CD14-positive monocyte (primary cell): Measurements from ENCODE around the gene TXNRD1. TPM values are rescaled to one million over a fixed set of nuclear protein-coding genes. Genes with fewer than 3 reads are reported as not detected.

Experiments used
- DNase-seq, 3 donors: peaks; one replicate each; pipeline ENCODE4 v3.0.0-alpha.2; 2011 to 2022
- H2AFZ ChIP-seq: 2 replicates; pipeline ENCODE4 v1.6.0; 2012; ENCODE audit warnings: mild to moderate bottlenecking, low read depth, low read length, inconsistent platforms; ENCODE audit not compliant: insufficient read depth, poor library complexity, severe bottlenecking
- H3K27ac ChIP-seq, 2 donors: 1 replicate in 1 of 2; 2 replicates in 1 of 2; pipeline ENCODE4 v1.5.1; 2012 to 2013; ENCODE audit warnings: low read length in 2 of 2, control low read depth in 1 of 2, inconsistent platforms in 1 of 2, low read depth in 1 of 2, mild to moderate bottlenecking in 1 of 2
- H3K27me3 ChIP-seq, 2 donors: one replicate each; pipeline versions ENCODE4 v1.6.0 to v1.6.1; 2011 to 2013; ENCODE audit warnings: low read length in 2 of 2; ENCODE audit not compliant: control insufficient read depth in 2 of 2, insufficient read depth in 2 of 2
- H3K36me3 ChIP-seq, 2 donors: replicated peaks in 1 of 2; 1 replicate in 1 of 2; 2 replicates in 1 of 2; pipeline versions ENCODE4 v1.5.1 to v1.6.1; 2012 to 2013; ENCODE audit warnings: low read length in 2 of 2, control low read depth in 1 of 2, inconsistent platforms in 1 of 2, mild to moderate bottlenecking in 1 of 2; ENCODE audit not compliant: insufficient read depth in 2 of 2, control insufficient read depth in 1 of 2
- H3K4me1 ChIP-seq, 2 donors: 1 replicate in 1 of 2; 2 replicates in 1 of 2; pipeline versions ENCODE4 v1.5.1 to v1.6.1; 2012 to 2013; ENCODE audit warnings: low read length in 2 of 2, control low read depth in 1 of 2, inconsistent platforms in 1 of 2, mild to moderate bottlenecking in 1 of 2, moderate library complexity in 1 of 2; ENCODE audit not compliant: insufficient read depth in 2 of 2, control insufficient read depth in 1 of 2
- H3K4me2 ChIP-seq: replicated peaks from 2 replicates; pipeline ENCODE3; 2012; ENCODE audit warnings: low read length, moderate library complexity, mild to moderate bottlenecking; ENCODE audit not compliant: poor library complexity, severe bottlenecking; ENCODE audit errors: extremely low read depth
- H3K4me3 ChIP-seq, 3 experiments: fragments of 200-600 bp in 1 of 3; sonication (generic) in 1 of 3; replicated peaks in 1 of 3; 1 replicate in 2 of 3; 2 replicates in 1 of 3; pipeline ENCODE4 v1.5.1; 2011 to 2013; ENCODE audit warnings: low read length in 3 of 3, mild to moderate bottlenecking in 3 of 3, control low read depth in 2 of 3, low read depth in 2 of 3, inconsistent platforms in 1 of 3, moderate library complexity in 1 of 3
- H3K79me2 ChIP-seq: 2 replicates; pipeline ENCODE4 v1.6.0; 2012; ENCODE audit warnings: mild to moderate bottlenecking, control low read depth, inconsistent platforms, low read length, moderate library complexity; ENCODE audit not compliant: insufficient read depth
- H3K9ac ChIP-seq: 2 replicates; pipeline ENCODE4 v1.6.0; 2017; ENCODE audit warnings: low read length, mild to moderate bottlenecking; ENCODE audit not compliant: insufficient read depth, poor library complexity, severe bottlenecking
- H3K9me3 ChIP-seq, 2 donors: replicated peaks in 1 of 2; 1 replicate in 1 of 2; 2 replicates in 1 of 2; pipeline versions ENCODE4 v1.5.1 to v1.6.1; 2012 to 2013; ENCODE audit warnings: low read length in 2 of 2, control low read depth in 1 of 2; ENCODE audit not compliant: control insufficient read depth in 1 of 2, insufficient read depth in 1 of 2
- H4K20me1 ChIP-seq: 2 replicates; pipeline ENCODE4 v1.6.0; 2012; ENCODE audit warnings: mild to moderate bottlenecking, low read length, control low read depth, moderate library complexity; ENCODE audit not compliant: insufficient read depth
- H3K27ac Mint-ChIP-seq, 7 donors: one replicate each; pipeline ENCODE4 v1.8.0; 2020; ENCODE audit warnings: mild to moderate bottlenecking in 7 of 7, mixed read lengths in 7 of 7, moderate library complexity in 6 of 7, inconsistent platforms in 2 of 7
- H3K27me3 Mint-ChIP-seq, 3 donors: one replicate each; pipeline ENCODE4 v1.8.0; 2021 to 2022; ENCODE audit warnings: low read depth in 3 of 3, mild to moderate bottlenecking in 3 of 3, mixed read lengths in 3 of 3, moderate library complexity in 3 of 3, inconsistent platforms in 1 of 3
- H3K36me3 Mint-ChIP-seq, 2 donors: one replicate each; pipeline ENCODE4 v1.8.0; 2020; ENCODE audit warnings: mixed read lengths in 2 of 2, inconsistent platforms in 1 of 2, mild to moderate bottlenecking in 1 of 2
- H3K4me1 Mint-ChIP-seq: one replicate; pipeline ENCODE4 v1.8.0; 2020; ENCODE audit warnings: mild to moderate bottlenecking, mixed read lengths
- H3K4me3 Mint-ChIP-seq, 2 donors: one replicate each; pipeline ENCODE4 v1.8.0; 2020; ENCODE audit warnings: mild to moderate bottlenecking in 2 of 2, mixed read lengths in 2 of 2, moderate library complexity in 1 of 2
- H3K9me3 Mint-ChIP-seq, 7 donors: one replicate each; pipeline ENCODE4 v1.8.0; 2020 to 2022; ENCODE audit warnings: mixed read lengths in 7 of 7, mild to moderate bottlenecking in 6 of 7, moderate library complexity in 6 of 7, inconsistent platforms in 2 of 7
- WGBS: methylation state at CpG from one replicate; pipeline ENCODE4 v1.1.5; 2013; ENCODE audit warnings: missing lambda C conversion rate; ENCODE audit not compliant: insufficient coverage; 5-methylcytosine and 5-hydroxymethylcytosine counted together
- intact Hi-C, 2 donors: fragments of 100-400 bp; cut with micrococcal nuclease; formaldehyde crosslinking; loops; one replicate each; pipeline versions ENCODE4 v1.15.0 to v1.15.1; 2023
- polyA plus RNA-seq, 3 donors: library from polyadenylated mRNA; depleted of rRNA in 1 of 3; unstranded in 2 of 3; stranded (reverse) in 1 of 3; fragments of 300-500 nt in 2 of 3; fragments of >200 nt in 1 of 3; fragmentation: Illumina TruSeq in 2 of 3; gene quantifications; 1 replicate in 2 of 3; 2 replicates in 1 of 3; pipeline ENCODE4 v1.2.3, GENCODE V29; 2012 to 2021
- TF ChIP-seq, protein P1 (sequence below): fragments of 200-600 bp; IDR thresholded peaks from one replicate; pipeline ENCODE4 v1.8.0; 2022; ENCODE audit warnings: antibody characterized with exemption, mild to moderate bottlenecking

The TXNRD1 gene
- polyA plus RNA-seq, 3 donors = 26.9 to 46.1 (median 29.2) TPM

DNA sequence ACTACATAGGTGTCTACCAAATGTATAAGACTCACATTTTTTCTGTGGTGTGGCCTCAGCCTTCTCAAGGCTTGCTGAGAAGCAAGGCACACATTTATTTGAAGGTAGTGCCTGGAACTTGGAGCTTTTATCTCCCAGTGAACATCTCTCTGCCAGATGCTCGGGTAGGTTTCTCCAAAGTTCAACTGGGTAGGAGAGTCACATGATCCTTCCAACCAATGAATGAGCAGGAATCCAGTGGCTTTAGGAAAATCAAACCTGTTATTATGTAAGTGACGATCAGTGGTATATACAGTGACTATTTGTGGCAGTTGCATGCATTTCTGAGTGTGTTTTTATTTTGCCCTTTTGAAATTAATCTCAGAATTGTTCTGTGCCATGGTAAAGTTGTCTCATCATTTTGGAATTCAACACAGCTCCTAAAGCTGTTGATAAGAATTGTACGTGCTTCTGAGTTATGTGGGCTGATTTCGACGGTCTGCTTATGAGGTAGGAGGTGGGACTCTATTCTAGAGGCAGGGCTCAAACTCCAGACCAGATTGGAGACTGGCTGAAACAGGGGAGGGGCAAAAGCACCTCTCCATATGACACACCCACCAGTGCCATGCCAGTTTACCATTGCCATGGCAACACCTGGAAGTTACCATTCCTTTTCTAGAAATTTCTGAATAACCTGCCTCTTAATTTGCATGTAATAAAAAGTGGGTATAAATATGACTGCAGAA is 145.6 kb downstream of the TXNRD1 start:
- Mint-ChIP-seq H3K27me3 (no peaks in the 10 kb centered on the region), H3K27ac (no peak overlapping the region), H3K9me3 (peaks cover 0 to 6% (median 2%) of the 10 kb centered on the region in 7 donors), H3K36me3 (no peaks in the 10 kb centered on the region), H3K4me1 (peaks cover 2% of the 10 kb centered on the region), H3K4me3 (no peak overlapping the region)
- no peaks in the 10 kb centered on the region for H3K79me2 ChIP-seq
- no peak overlapping the region for H3K9ac ChIP-seq
- no peaks in the 10 kb centered on the region for H3K4me1 ChIP-seq
- H3K4me2 ChIP-seq = no peak overlapping the region
- no peaks in the 10 kb centered on the region for H3K27me3 ChIP-seq
- intact Hi-C loops = no loop called here
- H4K20me1 ChIP-seq = no peaks in the 10 kb centered on the region
- peaks cover 0 to 4% of the 10 kb centered on the region in 2 donors for H3K9me3 ChIP-seq
- TF ChIP-seq, protein P1, sequence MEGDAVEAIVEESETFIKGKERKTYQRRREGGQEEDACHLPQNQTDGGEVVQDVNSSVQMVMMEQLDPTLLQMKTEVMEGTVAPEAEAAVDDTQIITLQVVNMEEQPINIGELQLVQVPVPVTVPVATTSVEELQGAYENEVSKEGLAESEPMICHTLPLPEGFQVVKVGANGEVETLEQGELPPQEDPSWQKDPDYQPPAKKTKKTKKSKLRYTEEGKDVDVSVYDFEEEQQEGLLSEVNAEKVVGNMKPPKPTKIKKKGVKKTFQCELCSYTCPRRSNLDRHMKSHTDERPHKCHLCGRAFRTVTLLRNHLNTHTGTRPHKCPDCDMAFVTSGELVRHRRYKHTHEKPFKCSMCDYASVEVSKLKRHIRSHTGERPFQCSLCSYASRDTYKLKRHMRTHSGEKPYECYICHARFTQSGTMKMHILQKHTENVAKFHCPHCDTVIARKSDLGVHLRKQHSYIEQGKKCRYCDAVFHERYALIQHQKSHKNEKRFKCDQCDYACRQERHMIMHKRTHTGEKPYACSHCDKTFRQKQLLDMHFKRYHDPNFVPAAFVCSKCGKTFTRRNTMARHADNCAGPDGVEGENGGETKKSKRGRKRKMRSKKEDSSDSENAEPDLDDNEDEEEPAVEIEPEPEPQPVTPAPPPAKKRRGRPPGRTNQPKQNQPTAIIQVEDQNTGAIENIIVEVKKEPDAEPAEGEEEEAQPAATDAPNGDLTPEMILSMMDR = no peak
- DNase-seq = no peak
- 100% methylated on average over 2 of the region's 5 CpGs for WGBS
- H3K36me3 ChIP-seq = no peaks in the 10 kb centered on the region
- H2AFZ ChIP-seq = no peak overlapping the region
- no peak overlapping the region for H3K4me3 ChIP-seq
- H3K27ac ChIP-seq = no peak overlapping the region

DNA sequence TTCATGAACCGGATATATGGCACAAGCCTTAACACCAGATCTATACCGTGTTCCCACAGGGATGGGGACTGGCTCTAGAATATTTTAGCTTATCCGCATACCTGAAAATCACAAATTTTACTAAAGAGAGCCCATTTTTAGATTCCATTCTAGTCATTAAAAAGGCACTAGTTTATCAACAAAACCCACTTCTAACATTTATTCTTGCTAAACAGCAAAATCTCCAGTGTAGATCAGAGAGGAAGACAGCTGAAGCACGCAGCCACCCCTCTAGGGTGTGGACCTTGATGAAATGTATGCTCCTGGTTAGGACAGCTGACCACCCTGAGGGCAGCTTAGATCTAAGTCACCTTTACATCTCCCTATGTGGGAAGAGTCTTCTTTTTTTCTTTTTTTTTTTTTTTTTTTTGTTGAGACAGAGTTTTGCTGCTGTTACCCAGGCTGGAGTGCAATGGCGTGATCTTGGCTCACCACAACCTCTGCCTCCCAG is 150.4 kb downstream of the TXNRD1 start:
- H3K9me3 Mint-ChIP-seq = peaks cover 0 to 13% (median 10%) of the 10 kb centered on the region in 7 donors
- WGBS = 100% methylated on average over 3 of the region's 5 CpGs
- no peak overlapping the region for H3K9ac ChIP-seq
- no peak overlapping the region for H3K4me2 ChIP-seq
- TF ChIP-seq, protein P1 = no peak
- no peaks in the 10 kb centered on the region for H3K4me1 Mint-ChIP-seq
- no peaks in the 10 kb centered on the region for H3K27me3 Mint-ChIP-seq
- no peak overlapping the region for H3K27ac Mint-ChIP-seq
- DNase-seq = no peak
- no peak overlapping the region for H3K4me3 ChIP-seq
- H3K27me3 ChIP-seq = no peaks in the 10 kb centered on the region
- H3K79me2 ChIP-seq = no peaks in the 10 kb centered on the region
- H3K36me3 Mint-ChIP-seq = no peaks in the 10 kb centered on the region
- no peak overlapping the region for H3K27ac ChIP-seq
- no peaks in the 10 kb centered on the region for H3K36me3 ChIP-seq
- H4K20me1 ChIP-seq = no peaks in the 10 kb centered on the region
- H3K9me3 ChIP-seq = peaks cover 4 to 9% of the 10 kb centered on the region in 2 donors
- intact Hi-C loops = no loop called here
- H2AFZ ChIP-seq = no peak overlapping the region
- H3K4me3 Mint-ChIP-seq = no peak overlapping the region
- H3K4me1 ChIP-seq = no peaks in the 10 kb centered on the region
